Stimulated activated CD4-positive, alpha-beta T cell treated with anti-CD3 and anti-CD28 coated beads, Interleukin-2, amount 100 ng/mL, for 4 hours (primary cell): ENCODE results near the gene BCL2L1.

Experiments
- DNase-seq: peaks from one replicate; pipeline ENCODE4 v3.0.0-alpha.2; 2020; ENCODE audit warnings: low read depth

Gene BCL2L1

GRCh38 chr20:31723319-31724078 lies 831 bp upstream of the BCL2L1 start:
- DNase-seq, result peak; percentile 98

- no peak for DNase-seq
Measured at GRCh38 chr20:31723069-31723318, 326 bp upstream of the BCL2L1 start.

GRCh38 chr20:31721408-31722256 lies 1.0 kb downstream of the BCL2L1 start:
- no peak for DNase-seq

DNA sequence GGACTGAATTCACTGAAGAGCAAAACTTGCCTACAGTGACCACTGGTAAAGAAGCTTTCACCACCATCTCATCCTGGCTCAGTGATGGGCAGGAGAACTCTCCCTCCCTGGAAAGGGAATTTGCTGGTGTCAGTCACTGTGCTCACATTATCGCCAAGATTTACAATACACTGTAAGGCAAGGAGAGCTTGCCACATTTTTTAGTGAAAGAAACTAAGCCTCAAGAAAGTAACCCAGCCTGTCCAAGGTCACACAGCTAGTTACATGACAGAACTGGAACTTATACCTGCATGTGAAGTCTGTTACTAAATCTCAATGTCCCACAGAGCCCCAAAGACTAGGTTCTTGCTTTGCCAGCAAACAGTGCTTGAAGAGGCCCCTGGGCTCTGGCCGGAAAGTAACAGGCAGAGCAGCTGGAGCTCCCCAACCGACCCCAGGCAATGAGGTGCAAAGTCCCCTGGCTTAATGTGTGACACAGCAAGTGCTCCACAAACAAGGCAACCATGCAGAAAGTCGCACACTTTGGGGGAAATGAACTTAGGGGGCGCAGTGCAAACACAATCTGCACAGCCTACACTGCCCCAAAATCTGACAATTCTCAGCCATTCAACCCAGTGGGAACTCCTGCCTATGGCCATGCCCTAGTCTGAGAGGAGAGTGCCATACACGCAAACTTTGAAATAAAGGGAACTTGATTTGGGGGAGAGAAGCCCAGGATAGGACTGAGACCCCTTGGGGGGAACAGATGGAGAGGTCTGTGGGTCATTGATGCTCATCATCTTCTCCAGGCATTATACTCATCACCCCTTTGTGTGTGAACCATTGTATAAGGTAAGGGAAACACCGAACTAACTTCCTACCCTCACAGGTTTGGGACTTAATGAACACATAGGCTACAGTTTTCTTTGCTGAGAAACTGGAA lies 1.9 kb downstream of the BCL2L1 start:
- no peak for DNase-seq

GRCh38 chr20:31719644-31720485 lies 2.8 kb downstream of the BCL2L1 start:
- DNase-seq, result no peak

GRCh38 chr20:31718952-31719643 lies 3.6 kb downstream of the BCL2L1 start:
- no peak for DNase-seq

- peak; percentile 40 for DNase-seq
Measured at GRCh38 chr20:31717478-31718201, 5.0 kb downstream of the BCL2L1 start.

DNA sequence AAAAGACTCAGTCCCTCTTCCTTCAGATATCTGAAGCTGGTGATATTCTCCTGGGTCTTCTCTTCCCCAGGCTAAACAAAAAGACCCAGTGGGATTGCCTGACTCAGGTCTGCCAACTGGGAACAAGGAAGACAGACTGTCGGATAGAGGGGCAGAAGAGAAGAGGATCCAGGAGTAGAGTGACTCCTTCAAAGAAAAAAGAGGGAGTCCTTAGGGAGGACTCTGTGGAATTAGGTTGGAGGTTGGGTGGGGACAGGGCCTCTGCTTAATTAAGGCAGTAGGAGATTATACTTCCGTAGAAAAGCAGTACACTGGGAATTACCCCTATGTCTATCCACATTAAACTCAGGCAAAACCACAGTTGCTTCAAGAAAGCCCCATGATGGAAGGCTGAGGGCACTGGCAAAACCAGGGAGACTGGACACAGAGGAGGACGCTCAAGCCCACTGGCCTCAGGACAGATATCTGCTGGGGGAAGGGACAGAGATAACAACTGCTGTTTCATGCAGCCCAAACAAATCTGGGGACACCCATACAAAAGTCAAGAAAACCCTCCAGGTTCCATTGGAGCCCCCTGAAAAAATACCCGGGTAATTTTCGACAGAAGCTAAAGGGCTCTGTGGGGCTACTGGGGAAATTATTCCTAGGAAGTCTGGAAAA lies 5.7 kb downstream of the BCL2L1 start:
- DNase-seq, result no peak

- DNase-seq, result no peak
Measured at GRCh38 chr20:31716351-31716750, 6.3 kb downstream of the BCL2L1 start.

GRCh38 chr20:31715766-31716165 lies 6.9 kb downstream of the BCL2L1 start:
- no peak for DNase-seq

DNA sequence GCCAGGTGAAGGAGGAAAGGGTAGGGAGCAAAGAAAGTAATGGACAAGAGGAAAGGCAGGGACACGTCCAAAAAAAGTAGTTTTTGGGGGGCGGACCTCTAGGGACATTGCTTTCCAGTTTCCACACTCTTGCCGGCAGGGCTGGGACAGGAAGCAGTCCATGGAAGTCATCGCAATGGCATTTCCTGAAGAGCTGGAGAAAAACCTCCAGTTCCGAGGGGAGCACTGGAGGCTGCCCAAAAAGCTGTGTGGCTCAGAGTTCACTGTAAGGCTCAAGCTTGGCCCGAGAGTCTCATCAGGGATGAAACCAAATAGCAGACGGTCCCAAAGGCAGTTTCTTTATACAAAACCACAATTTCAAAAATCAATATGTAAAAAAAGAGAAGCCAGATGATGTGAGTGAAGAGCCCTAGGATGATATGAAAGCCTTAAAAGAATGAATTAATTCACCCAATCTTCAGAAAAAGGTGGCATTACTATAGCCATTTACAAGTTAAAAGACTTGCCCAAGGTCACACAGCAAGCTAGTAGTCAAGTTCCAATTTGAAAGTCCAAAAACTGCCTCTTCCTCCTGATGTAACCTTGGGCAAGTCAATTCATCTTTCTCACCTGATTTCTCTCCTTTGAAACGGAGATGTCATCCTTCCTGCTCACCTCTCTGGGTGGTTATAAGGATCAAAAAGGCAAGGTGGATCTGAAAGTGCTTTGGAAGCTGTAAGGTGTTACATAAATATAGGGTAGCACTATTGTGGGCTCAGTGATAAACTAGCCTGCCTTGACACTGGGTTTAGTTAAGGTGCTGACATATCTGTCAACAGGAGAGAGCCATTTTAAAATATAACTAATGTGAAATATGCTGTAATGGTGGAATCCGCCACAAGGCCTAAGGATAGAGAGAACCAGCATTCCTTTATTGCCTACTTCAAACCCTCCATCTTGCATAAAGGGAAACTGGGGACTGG lies 9.1 kb downstream of the BCL2L1 start:
- DNase-seq, result no peak

DNA sequence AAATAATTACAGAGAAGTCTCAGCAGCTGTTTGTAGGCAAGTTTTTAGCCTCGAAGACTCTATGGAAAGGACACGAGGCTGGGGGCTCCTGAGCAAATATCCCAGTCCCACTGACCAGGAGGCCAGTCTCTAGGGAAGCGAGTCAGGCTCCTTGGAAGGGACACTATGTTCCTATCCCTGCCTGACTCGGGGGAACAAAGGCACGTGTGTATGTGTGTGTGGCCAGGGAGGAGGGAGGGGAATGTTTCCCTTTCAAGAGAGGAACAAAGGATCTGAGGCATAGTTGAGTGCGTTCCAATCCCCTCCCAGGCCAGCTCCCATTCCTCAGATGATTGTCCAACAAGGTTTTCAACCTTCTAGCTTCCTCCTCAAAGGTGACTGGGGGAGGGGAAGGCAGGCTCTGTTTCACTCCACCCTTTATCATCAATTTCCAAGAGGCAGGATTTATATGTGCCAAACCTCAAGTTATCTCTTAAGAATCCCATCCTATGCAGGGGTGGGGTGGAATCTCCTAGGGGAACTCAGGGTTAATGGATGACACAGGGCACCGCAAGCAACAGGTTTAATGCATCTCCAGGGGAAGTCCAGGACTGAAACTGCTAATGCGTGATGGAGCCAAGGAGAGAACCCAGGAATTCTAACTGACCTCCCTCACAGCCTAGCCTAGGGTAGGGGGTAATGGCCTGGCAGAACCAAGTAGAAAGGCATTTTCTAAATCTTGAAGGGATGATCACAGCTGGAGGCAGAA lies 9.9 kb downstream of the BCL2L1 start:
- no peak for DNase-seq

DNA sequence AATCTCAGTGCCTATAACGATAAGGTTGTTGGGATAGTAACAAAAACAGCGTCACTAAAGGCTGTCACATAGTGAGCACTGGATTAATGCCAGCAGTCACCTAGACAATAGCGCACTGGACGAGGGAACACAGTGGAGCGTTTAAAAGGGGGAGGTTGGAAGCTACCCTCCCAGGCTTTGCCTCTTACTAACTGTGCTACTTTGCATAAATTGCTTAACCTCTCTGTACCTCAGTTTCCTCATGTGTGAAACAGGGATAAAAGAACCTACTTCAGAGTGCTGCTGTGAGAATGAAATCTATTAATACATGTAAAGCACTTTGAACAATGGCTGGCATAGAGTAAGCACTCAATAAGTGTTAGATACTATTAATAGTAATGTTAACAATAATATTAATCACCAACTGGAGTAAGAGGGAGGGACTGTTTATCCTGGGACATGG lies 10.5 kb downstream of the BCL2L1 start:
- DNase-seq, result no peak

GRCh38 chr20:31711179-31712111 lies 11.2 kb downstream of the BCL2L1 start:
- no peak for DNase-seq

GRCh38 chr20:31710423-31711108 lies 12.1 kb downstream of the BCL2L1 start:
- no peak for DNase-seq

DNA sequence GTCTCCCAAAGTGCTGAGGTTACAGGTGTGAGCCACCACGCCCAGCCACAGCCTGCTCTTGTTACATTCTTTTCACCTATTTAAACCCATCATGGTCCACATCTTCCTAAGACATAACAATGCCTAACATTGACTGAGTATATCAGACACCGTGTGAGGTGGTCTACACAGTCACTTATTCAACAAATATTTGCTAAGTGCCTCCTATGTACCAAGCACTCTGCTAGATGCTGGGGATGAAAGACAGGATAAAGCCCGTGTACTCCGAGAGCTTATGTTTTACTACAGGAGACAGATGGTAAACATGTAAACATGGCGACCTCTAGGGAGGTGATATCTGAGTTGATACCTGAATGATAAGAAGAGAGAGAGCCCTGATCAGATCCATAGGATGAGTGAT lies 12.7 kb downstream of the BCL2L1 start:
- DNase-seq, result no peak
